Vagina (tissue), 2 donors: ENCODE data around the gene SYTL4.
"Not testable (repeated sequence)": the region's sequence is repeated elsewhere in the genome, so short reads cannot be mapped to it uniquely, and the experiment has no call there.

Experiments
- POLR2A ChIP-seq, 2 donors: fragments of 450-650 bp; IDR thresholded peaks; one replicate each; pipeline ENCODE4 v1.6.1; 2017; ENCODE audit warnings: antibody characterized with exemption in 2 of 2, mild to moderate bottlenecking in 2 of 2, moderate library complexity in 2 of 2
- POLR2AphosphoS5 ChIP-seq, 2 donors: sonication (generic); formaldehyde crosslinking; IDR thresholded peaks; one replicate each; pipeline ENCODE4 v1.9.0; 2017; ENCODE audit warnings: antibody characterized with exemption in 2 of 2, mild to moderate bottlenecking in 2 of 2, low read depth in 1 of 2; ENCODE audit not compliant: insufficient read depth in 1 of 2

DNA sequence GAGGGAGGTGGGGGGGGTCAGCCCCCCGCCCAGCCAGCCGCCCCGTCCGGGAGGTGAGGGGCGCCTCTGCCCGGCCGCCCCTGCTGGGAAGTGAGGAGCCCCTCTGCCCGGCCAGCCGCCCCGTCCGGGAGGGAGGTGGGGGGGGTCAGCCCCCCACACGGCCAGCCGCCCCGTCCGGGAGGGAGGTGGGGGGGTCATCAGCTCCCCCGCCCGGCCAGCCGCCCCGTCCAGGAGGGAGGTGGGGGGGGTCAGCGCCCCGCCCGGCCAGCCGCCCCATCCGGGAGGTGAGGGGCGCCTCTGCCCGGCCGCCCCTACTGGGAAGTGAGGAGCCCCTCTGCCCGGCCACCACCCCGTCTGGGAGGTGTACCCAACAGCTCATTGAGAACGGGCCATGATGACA is 7.9 kb downstream of the SYTL4 start:
- not testable (repeated sequence) for TF ChIP-seq POLR2AphosphoS5 (IDR thresholded peaks at IDR 0.05; ENCODE audit: insufficient read depth in 1 of 2, low read depth in 1 of 2); POLR2A (IDR thresholded peaks at IDR 0.05)
